ENCODE measurements around the gene SCAANT1.
A peak's percentile ranks its signal among the peaks of the same experiment; 100 is the strongest.

The SCAANT1 gene

GRCh38 chr3:63934041-63934866 is 22.1 kb upstream of the SCAANT1 start:
- DNase-seq (ENCODE audit: low read depth): no peak

- no peak for DNase-seq (ENCODE audit: low read depth)
Measured at GRCh38 chr3:63933459-63933858, 21.3 kb upstream of the SCAANT1 start.

- no peak for DNase-seq (ENCODE audit: low read depth)
Measured at GRCh38 chr3:63932509-63933212, 20.5 kb upstream of the SCAANT1 start.

GRCh38 chr3:63931290-63931689 is 19.1 kb upstream of the SCAANT1 start:
- no peak for DNase-seq (ENCODE audit: low read depth)

DNA sequence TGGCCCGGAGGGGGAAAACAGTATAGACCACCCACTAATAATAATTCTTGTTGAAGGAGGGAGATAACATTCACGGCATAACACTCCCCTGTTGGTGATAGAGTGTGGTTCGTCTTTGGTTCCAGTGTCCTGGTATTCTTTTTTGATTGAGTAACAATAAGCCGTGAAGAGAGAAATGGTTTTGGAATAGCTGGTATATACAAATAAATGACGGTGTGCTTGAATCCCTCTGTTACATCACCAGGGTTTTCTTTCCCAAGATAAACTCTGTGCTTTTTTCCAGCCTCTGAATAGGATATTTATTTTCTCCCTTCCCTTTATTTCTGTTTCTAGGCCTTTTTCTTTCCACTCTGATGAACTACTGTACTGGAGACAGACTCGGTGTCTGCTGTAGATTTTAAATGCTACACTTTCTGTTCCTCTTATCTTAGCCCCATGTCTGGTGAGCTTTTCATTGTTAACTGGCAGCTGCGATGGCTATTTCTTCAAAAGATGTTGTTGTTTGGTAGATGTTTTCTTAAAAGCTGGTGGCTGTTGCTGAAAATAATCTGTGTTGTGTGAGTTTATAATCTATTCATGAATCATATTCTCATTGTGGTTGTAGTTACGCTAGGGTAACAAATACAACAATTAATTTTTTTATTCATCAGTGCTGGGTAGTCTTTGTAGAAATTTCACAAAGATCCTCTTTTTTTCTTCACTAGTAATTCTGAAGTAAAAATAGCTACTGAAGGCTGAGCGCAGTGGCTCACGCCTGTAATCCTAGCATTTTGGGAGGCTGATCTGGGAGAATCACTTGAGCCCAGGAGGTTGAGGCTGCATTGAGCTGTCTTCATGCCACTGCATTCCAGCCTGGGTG is 15.5 kb upstream of the SCAANT1 start:
- no peak for DNase-seq (ENCODE audit: low read depth)

GRCh38 chr3:63926309-63926708 is 14.1 kb upstream of the SCAANT1 start:
- DNase-seq (ENCODE audit: low read depth): no peak

DNA sequence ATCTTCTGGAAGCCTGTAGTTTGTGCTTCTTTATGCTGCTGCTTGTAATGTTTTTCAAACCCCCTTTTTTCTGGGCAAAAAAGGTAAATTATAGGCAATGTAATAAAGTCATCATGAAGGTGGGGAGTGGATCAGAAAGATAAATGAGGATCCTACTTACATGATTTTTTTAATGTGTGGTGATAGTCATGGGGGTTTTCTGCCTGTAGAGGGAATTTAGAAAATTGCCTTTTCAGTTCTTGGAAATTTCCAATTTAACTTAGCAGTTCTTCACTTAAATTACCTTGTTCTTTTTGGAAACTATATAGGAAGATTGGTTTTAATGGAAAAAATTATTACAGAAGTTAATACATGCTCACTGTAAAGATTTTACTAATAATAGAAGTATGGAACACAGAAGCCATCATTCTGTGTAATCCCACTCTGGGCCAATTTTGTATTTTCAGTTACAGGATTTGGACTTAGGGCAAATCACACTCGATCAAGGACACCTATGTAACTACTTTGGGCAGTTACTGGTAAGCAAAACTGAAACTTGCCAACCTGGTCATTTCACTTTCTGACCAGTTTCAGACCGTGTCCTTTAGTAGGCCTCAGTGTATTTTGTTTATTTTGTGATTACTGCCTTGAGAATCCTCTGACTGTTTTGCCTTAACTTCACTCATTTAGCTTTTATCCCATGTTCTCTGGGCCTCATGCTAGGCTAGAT is 10.5 kb upstream of the SCAANT1 start:
- DNase-seq (ENCODE audit: low read depth): no peak

- DNase-seq (ENCODE audit: low read depth): no peak
Measured at GRCh38 chr3:63921741-63922482, 9.7 kb upstream of the SCAANT1 start.

DNA sequence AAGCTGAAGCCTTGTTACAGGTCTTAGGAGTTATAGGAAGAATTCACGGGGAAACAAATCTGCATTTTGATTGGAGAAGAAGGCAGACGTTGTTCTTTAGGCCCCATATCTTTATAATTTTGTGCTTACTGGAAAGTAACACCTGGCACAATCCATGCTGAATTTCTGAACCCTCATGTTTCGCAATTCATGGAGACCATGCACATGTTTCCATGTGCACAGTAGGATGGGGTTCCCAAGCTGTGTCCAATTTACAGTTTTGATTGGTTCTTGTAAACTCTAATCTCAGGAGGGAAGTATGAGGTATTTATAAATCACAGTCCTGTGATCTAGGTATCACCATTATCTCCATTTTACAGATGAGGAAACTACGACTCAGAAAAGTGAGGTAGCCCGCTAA is 7.8 kb upstream of the SCAANT1 start:
- no peak for DNase-seq (ENCODE audit: low read depth)

- DNase-seq (ENCODE audit: low read depth): no peak
Measured at GRCh38 chr3:63918321-63918720, 6.1 kb upstream of the SCAANT1 start.

DNA sequence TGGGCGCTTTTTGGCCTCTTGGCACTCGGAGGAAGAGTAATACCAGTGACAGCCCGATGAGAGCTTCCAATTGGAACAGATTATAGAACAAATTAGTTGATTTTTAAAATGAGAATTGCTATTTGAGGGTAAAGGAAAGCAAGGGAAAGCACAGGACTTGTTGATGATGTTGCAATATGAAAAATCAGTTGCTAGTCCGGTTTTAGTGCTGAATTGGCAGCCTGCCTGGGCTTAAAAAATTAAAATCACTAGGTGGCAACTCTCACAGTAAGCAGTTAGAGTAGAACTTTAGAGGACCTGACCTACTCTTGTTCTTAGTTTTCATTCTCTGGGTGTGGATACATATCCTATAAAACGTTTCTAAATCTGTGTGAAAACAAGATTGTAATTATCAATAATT is 2.1 kb upstream of the SCAANT1 start:
- DNase-seq (ENCODE audit: low read depth): no peak

DNA sequence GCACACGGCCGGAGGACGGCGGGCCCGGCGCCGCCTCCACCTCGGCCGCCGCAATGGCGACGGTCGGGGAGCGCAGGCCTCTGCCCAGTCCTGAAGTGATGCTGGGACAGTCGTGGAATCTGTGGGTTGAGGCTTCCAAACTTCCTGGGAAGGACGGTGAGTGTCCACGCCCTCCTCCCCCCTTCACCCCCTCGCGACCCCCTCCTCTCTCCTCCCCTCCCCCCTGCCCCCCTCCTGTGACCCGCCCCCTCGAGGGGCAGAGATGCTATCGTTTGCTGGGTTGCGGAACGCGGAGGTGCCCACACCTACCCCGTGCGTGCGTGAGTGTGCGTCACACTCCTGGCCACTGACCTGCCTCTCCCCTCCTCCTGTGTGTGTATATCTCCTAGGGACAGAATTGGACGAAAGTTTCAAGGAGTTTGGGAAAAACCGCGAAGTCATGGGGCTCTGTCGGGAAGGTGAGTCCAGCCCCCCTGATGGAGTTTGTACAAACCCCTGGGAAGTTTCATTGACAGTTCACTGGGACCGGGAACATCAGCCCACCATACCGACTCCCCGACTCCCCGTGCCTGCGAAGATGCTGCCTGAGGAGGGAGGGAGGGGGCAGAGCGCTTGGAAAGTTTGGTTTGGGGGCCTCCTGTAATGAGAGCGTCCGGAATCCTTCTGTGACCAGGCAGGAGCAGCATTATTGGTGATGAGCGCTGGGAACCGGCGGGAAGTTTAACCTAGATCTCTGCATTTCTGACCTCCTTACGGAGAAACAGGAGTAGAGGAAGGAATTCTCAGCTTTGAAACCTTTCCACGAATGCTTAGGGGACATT is 795 bp upstream of the SCAANT1 start:
- peak; percentile 18 for DNase-seq (ENCODE audit: low read depth)

DNA sequence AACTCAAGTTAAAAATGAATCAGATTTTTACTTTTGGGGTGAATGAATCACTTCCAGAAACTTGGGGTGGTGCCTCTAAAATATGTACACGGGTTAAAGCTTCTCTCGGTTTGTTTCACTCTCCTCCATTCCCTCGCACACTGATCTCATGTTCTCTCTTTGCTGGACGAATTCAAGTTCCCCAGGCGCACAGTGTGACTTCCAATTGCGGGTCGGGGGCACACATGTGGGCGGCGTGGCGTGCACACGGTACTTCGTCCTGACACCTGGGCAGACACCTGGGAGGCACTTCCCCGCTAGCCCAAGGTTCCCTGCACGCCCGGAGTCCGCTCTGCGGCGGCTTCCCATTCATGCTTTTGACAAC is 692 bp downstream of the SCAANT1 start:
- no peak for DNase-seq (ENCODE audit: low read depth)

DNA sequence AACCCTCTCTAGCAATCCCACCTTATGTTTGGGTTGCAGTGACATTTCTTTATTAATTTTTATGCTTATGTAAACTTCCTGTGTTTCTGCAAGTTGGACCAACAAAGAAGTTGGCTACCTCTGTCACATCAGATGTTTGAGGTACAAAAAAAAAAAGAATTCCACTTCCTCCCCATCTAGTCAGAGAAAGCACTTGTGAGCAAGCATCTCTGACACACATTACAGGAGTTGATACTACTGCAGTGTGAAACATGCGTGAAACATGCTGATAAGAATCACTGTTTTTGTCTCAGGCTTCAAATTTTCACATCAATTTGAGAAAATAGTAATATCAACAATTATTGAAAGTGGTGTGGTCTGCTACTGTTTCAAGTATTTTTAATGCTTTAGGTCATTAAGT is 1.3 kb downstream of the SCAANT1 start:
- no peak for DNase-seq (ENCODE audit: low read depth)

GRCh38 chr3:63910001-63910400 is 2.2 kb downstream of the SCAANT1 start:
- no peak for DNase-seq (ENCODE audit: low read depth)

DNA sequence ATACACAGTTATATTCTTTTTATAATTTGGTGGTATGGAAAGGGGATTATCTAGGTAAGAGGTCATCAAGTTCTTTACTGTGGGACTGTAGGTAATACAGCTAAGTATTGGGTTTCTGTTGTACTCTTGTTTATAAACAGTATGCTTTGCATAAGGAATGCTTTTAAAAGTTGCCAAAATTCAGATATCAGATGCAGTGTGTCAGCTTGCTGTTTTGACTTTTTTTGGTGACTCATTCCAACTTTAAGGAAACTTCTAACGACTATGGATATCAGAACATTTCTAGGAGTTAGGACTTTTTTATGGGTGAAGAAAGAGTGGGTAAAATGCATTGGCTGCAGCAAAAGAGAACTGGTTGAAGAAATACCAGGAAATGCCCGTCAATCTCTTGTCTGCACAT is 2.8 kb downstream of the SCAANT1 start:
- no peak for DNase-seq (ENCODE audit: low read depth)

GRCh38 chr3:63908776-63909175 is 3.4 kb downstream of the SCAANT1 start:
- no peak for DNase-seq (ENCODE audit: low read depth)

DNA sequence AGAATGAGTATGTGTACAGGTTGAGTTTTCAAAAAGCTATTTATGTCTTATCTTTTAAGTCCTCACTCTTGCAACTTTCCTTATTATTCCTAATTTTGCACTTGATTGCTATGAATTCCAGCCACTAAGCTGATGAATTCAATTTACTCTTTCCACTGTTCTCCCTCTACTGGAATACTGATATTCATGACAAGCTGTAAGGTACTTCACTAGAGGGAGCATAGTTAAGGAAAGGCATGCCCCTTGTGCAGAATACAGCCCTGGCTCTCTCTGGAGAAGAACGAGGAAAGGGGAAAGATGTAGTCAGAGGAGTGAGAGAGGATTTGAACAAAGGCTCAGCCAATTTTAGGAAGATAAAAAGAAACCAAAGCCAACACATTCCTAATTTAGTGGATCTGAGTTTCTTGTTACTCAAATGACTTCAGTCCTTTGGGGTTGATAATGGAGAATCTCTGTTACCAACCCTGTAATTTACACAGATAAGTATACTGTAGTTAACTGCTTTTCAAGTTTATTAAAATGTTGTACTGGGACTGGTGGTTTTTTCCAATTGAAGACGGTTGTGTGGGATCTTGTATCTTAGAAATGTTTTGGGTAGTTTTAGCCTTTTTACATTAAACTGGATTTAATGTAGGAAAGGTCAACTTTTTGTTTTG is 4.0 kb downstream of the SCAANT1 start:
- no peak for DNase-seq (ENCODE audit: low read depth)

- DNase-seq (ENCODE audit: low read depth): no peak
Measured at GRCh38 chr3:63905731-63906620, 6.2 kb downstream of the SCAANT1 start.

All from stimulated activated CD8-positive, alpha-beta memory T cell treated with anti-CD3 and anti-CD28 coated beads, Interleukin-12 subunit alpha, Interleukin-12 subunit beta, amount 100 ng/mL, for 1 hour (primary cell).